GM12878 (cell line): ENCODE data around the gene KLRG1. TPM values are rescaled to one million over a fixed set of nuclear protein-coding genes. Genes with fewer than 3 reads are reported as not detected.

Experiments used
- ATAC-seq: fragments of 200-7000 bp; cut with Tn5 transposase; 3 replicates; pipeline ENCODE4 v1.9.1; 2020; ENCODE audit warnings: mild to moderate bottlenecking, moderate library complexity
- BruUV-seq: library from RNA; stranded (reverse); fragments of 400-500 nt; replicated peaks from 2 replicates; lab custom pipeline; 2021; lab: Mats Ljungman, UMichigan
- CTCF ChIA-PET: fragments of 300-600 bp; sonication (Branson Sonifier 250); formaldehyde crosslinking; extraction: SDS; loops from one replicate; lab custom pipeline; 2021; ENCODE audit warnings: inconsistent platforms; lab: Yijun Ruan, JAX
- POLR2A ChIA-PET: fragments of 350-600 bp; formaldehyde crosslinking; extraction: SDS; loops from one replicate; lab custom pipeline; 2021; ENCODE audit warnings: inconsistent platforms; lab: Charles Lee
- RAD21 ChIA-PET: fragments of 300-600 bp; sonication (Branson Sonifier 250); formaldehyde crosslinking; loops from one replicate; lab custom pipeline; 2023; ENCODE audit warnings: antibody characterized with exemption; ENCODE audit not compliant: unreplicated experiment; lab: Charles Lee
- SMC1A ChIA-PET: fragments of 300-600 bp; sonication (Branson Sonifier 250); formaldehyde crosslinking; loops from one replicate; lab custom pipeline; 2023; ENCODE audit not compliant: unreplicated experiment, uncharacterized antibody; lab: Charles Lee
- DNase-seq: peaks from one replicate; pipeline ENCODE4 v3.0.0-alpha.2; 2011; ENCODE audit warnings: low read depth, low spot score
- FAIRE-seq: peaks from 3 replicates; lab custom pipeline; 2011; peaks lifted over from hg19 to GRCh38; lab: Jason Lieb, UNC
- H2AFZ ChIP-seq: 2 replicates; pipeline ENCODE4 v1.6.0; 2011; ENCODE audit warnings: low read depth, low read length, control low read depth; ENCODE audit not compliant: control insufficient read depth
- H3K27ac ChIP-seq: 2 replicates; pipeline ENCODE4 v1.5.1; 2011; ENCODE audit warnings: control low read depth; ENCODE audit not compliant: control insufficient read depth, insufficient read depth
- H3K27me3 ChIP-seq, 2 experiments: replicated peaks in 1 of 2; 2 replicates each; pipeline versions ENCODE4 v1.6.0 to v1.6.1; 2011; ENCODE audit warnings: low read length in 1 of 2; ENCODE audit not compliant: control insufficient read depth in 2 of 2, insufficient read depth in 2 of 2
- H3K36me3 ChIP-seq, 2 experiments: 2 replicates each; pipeline ENCODE4 v1.5.1; 2011; ENCODE audit warnings: low read length in 1 of 2; ENCODE audit not compliant: control insufficient read depth in 2 of 2, insufficient read depth in 2 of 2
- H3K4me1 ChIP-seq: 2 replicates; pipeline ENCODE4 v1.6.1; 2011; ENCODE audit warnings: mild to moderate bottlenecking, low read length, moderate library complexity, mixed read lengths; ENCODE audit not compliant: control insufficient read depth, insufficient read depth
- H3K4me2 ChIP-seq: 2 replicates; pipeline ENCODE4 v1.6.0; 2011; ENCODE audit warnings: control low read depth; ENCODE audit not compliant: control insufficient read depth, insufficient read depth
- H3K4me3 ChIP-seq: fragments of 200-600 bp; sonication (generic); 2 replicates; pipeline ENCODE4 v1.5.1; 2016
- H3K79me2 ChIP-seq: 2 replicates; pipeline ENCODE4 v1.6.0; 2011; ENCODE audit warnings: low read length; ENCODE audit not compliant: control insufficient read depth, insufficient read depth
- H3K9ac ChIP-seq: 2 replicates; pipeline ENCODE4 v1.8.0; 2011; ENCODE audit warnings: low read length, control low read depth, mixed read lengths; ENCODE audit not compliant: control insufficient read depth, insufficient read depth
- H3K9me3 ChIP-seq: replicated peaks from 3 replicates; pipeline ENCODE4 v1.5.1; 2011; ENCODE audit warnings: mild to moderate bottlenecking, low read length; ENCODE audit not compliant: control insufficient read depth, insufficient read depth
- H4K20me1 ChIP-seq: 2 replicates; pipeline ENCODE4 v1.6.0; 2011; ENCODE audit not compliant: control insufficient read depth, insufficient read depth
- ATF2 ChIP-seq: IDR thresholded peaks from 2 replicates; pipeline ENCODE4 v1.6.1; 2012; ENCODE audit warnings: low read length, inconsistent platforms
- BCL11A ChIP-seq: IDR thresholded peaks from 2 replicates; pipeline ENCODE4 v1.6.1; 2011; ENCODE audit warnings: low read depth, low read length
- DPF2 ChIP-seq: fragments of 450-650 bp; IDR thresholded peaks from 2 replicates; pipeline ENCODE4 v1.6.1; 2017; ENCODE audit warnings: mild to moderate bottlenecking
- MTA3 ChIP-seq: IDR thresholded peaks from 2 replicates; pipeline ENCODE4 v1.6.1; 2012; ENCODE audit warnings: low read length, inconsistent platforms, borderline replicate concordance
- MXI1 ChIP-seq: fragments of 150-350 bp; IDR thresholded peaks from 2 replicates; pipeline ENCODE4 v1.6.1; 2011; ENCODE audit warnings: low read depth, mild to moderate bottlenecking, inconsistent platforms, low read length, improper control_type of control experiment
- NFYA ChIP-seq: IDR thresholded peaks from 2 replicates; pipeline ENCODE4 v1.6.1; 2011; ENCODE audit warnings: low read depth, mild to moderate bottlenecking, low read length, improper control_type of control experiment, borderline replicate concordance
- NR2F1 ChIP-seq: fragments of 450-650 bp; conservative IDR thresholded peaks from 2 replicates; pipeline ENCODE4 v1.6.1; 2017; ENCODE audit warnings: mild to moderate bottlenecking
- PKNOX1 ChIP-seq: fragments of 450-650 bp; IDR thresholded peaks from 2 replicates; pipeline ENCODE4 v1.6.1; 2016; ENCODE audit warnings: mild to moderate bottlenecking
- RELB ChIP-seq: fragments of 450-650 bp; IDR thresholded peaks from 2 replicates; pipeline ENCODE4 v1.6.1; 2017; ENCODE audit warnings: low read depth, mild to moderate bottlenecking, moderate library complexity
- SMAD5 ChIP-seq: IDR thresholded peaks from 2 replicates; pipeline ENCODE4 v1.6.1; 2016; ENCODE audit warnings: antibody characterized with exemption, low read depth
- SP1 ChIP-seq: IDR thresholded peaks from one replicate; pipeline ENCODE4 v1.6.1; 2011; ENCODE audit warnings: low read depth, low read length
- SREBF1 ChIP-seq: IDR thresholded peaks from 2 replicates; pipeline ENCODE4 v1.6.1; 2012; ENCODE audit warnings: mild to moderate bottlenecking, low read length
- TAF1 ChIP-seq: IDR thresholded peaks from 2 replicates; pipeline ENCODE4 v1.6.1; 2011; ENCODE audit warnings: mild to moderate bottlenecking, low read depth, low read length, borderline replicate concordance
- TARDBP ChIP-seq: IDR thresholded peaks from 2 replicates; pipeline ENCODE4 v1.6.1; 2016; ENCODE audit warnings: borderline replicate concordance
- YY1 ChIP-seq: IDR thresholded peaks from 2 replicates; pipeline ENCODE4 v1.6.1; 2011; ENCODE audit warnings: low read depth, mild to moderate bottlenecking, low read length
- ZNF24 ChIP-seq: fragments of 450-650 bp; IDR thresholded peaks from 2 replicates; pipeline ENCODE4 v1.6.1; 2017; ENCODE audit warnings: antibody characterized with exemption, mild to moderate bottlenecking
- ZSCAN29 ChIP-seq: fragments of 450-650 bp; IDR thresholded peaks from 2 replicates; pipeline ENCODE4 v1.6.1; 2017; ENCODE audit warnings: mild to moderate bottlenecking, moderate library complexity
- WGBS: methylation state at CpG from one replicate; pipeline ENCODE4 v1.1.6; 2016; ENCODE audit warnings: low lambda C conversion rate; ENCODE audit not compliant: insufficient replicate concordance, insufficient coverage; ENCODE audit errors: missing lambda C conversion rate; 5-methylcytosine and 5-hydroxymethylcytosine counted together
- in situ Hi-C: fragments of 300-500 bp; cut with MboI; formaldehyde crosslinking; loops from 9 replicates; pipeline ENCODE4 v1.14.3; 2018; ENCODE audit warnings: mixed read lengths
- intact Hi-C: fragments of 100-400 bp; cut with micrococcal nuclease; formaldehyde crosslinking; loops from one replicate; pipeline ENCODE4 v1.14.2; 2022; ENCODE audit not compliant: unreplicated experiment
- polyA plus RNA-seq, 11 experiments: library from polyadenylated mRNA; depleted of rRNA in 4 of 11; unstranded in 6 of 11; stranded (reverse) in 5 of 11; fragments of >200 nt; fragmentation: Nextera tagmentation in 4 of 11; fragmentation: Illumina TruSeq in 1 of 11; extraction: Ambion mirVana in 4 of 11; extraction: Trizol in 1 of 11; gene quantifications; 1 replicate in 1 of 11; 2 replicates in 10 of 11; pipeline versions ENCODE4 v1.2.1 to v1.2.3, GENCODE V29; 2011 to 2016; ENCODE audit warnings: inconsistent platforms in 2 of 11, missing spikeins in 2 of 11, low read depth in 1 of 11
- total RNA-seq, 4 experiments: library from RNA; depleted of rRNA in 3 of 4; stranded (reverse); fragments of >200 nt in 3 of 4; fragmentation: Illumina TruSeq in 1 of 4; extraction: Trizol in 1 of 4; gene quantifications; 2 replicates each; pipeline versions ENCODE4 v1.2.1 to v1.2.3, GENCODE V29; 2013 to 2021

The KLRG1 gene
- total and polyA plus RNA-seq, 10 of the 15 experiments (the other 5 are each of a cell fraction or from before 2014, with no cell fraction given): 2.3 to 6.5 (median 3.9) TPM

GRCh38 chr12:8957561-8957960, 31.8 kb upstream of the KLRG1 start:
- H3K4me2 ChIP-seq: no peak overlapping the region

More at GRCh38 chr12:8957561-8957960, 31.8 kb upstream of the KLRG1 start:
- intact Hi-C loops (no loop called here), in situ Hi-C loops (no loop called here)
- H3K4me1 ChIP-seq: no peaks in the 10 kb centered on the region
- no peaks in the 10 kb centered on the region for H3K79me2 ChIP-seq
- ChIA-PET CTCF (no interaction called here), SMC1A (no interaction called here), RAD21 (no interaction called here), POLR2A (no interaction called here)
- H3K36me3 ChIP-seq: no peaks in the 10 kb centered on the region
- H3K9me3 ChIP-seq: no peaks in the 10 kb centered on the region; the same call in 2 of the 3 replicates
- ATAC-seq: no peak
- 82% methylated on average over 4 of the region's 4 CpGs for WGBS
- no peak overlapping the region for H3K9ac ChIP-seq
- BruUV-seq: no TSS peak
- DNase-seq: no peak
- TF ChIP-seq NFYA: no peak
- TF ChIP-seq ZSCAN29: no peak
- no peak for TF ChIP-seq ZNF24
- no peak for TF ChIP-seq SP1
- no peak for TF ChIP-seq PKNOX1
- TF ChIP-seq RELB: no peak
- TF ChIP-seq DPF2: no peak
- no peak for TF ChIP-seq YY1
- TF ChIP-seq MXI1: no peak
- TF ChIP-seq MTA3: no peak
- TF ChIP-seq NR2F1: no peak
- TF ChIP-seq TAF1: no peak
- TF ChIP-seq BCL11A: no peak
- TF ChIP-seq SMAD5: no peak
- no peak for TF ChIP-seq TARDBP
- no peak for TF ChIP-seq ATF2
- no peak for TF ChIP-seq SREBF1
- no peaks in the 10 kb centered on the region for H3K27me3 ChIP-seq
- H3K27ac ChIP-seq: no peak overlapping the region
- FAIRE-seq: no peak
- no peak overlapping the region for H2AFZ ChIP-seq
- H4K20me1 ChIP-seq: no peaks in the 10 kb centered on the region
- no peak overlapping the region for H3K4me3 ChIP-seq
